Adrenal gland (tissue), 12 donors: Measurements from ENCODE around the gene NUDT5. TPM values are rescaled to one million over a fixed set of nuclear protein-coding genes. Genes with fewer than 3 reads are reported as not detected.

Experiments
- DNase-seq, 7 donors: peaks; one replicate each; pipeline ENCODE4 v3.0.0-alpha.2; 2019 to 2020
- H3K27ac ChIP-seq, 5 donors: fragments of 200-600 bp; sonication (generic) in 4 of 5; 1 replicate in 3 of 5; 2 replicates in 2 of 5; pipeline versions ENCODE4 v1.5.1 to v1.8.0; 2016 to 2020; ENCODE audit warnings: mild to moderate bottlenecking in 1 of 5
- H3K27me3 ChIP-seq: fragments of 200-600 bp; 2 replicates; pipeline ENCODE4 v1.8.0; 2021
- H3K36me3 ChIP-seq, 2 donors: fragments of 200-600 bp; replicated peaks in 1 of 2; 1 replicate in 1 of 2; 2 replicates in 1 of 2; pipeline versions ENCODE4 v1.5.1 to v1.8.0; 2018 to 2022
- H3K4me1 ChIP-seq, 2 donors: fragments of 200-600 bp; replicated peaks in 1 of 2; 1 replicate in 1 of 2; 2 replicates in 1 of 2; pipeline versions ENCODE4 v1.5.1 to v1.8.0; 2018 to 2021
- H3K4me3 ChIP-seq, 4 donors: fragments of 200-600 bp; sonication (generic) in 3 of 4; one replicate each; pipeline ENCODE4 v1.5.1; 2016 to 2018
- H3K9me3 ChIP-seq, 3 donors: fragments of 200-600 bp; sonication (generic) in 1 of 3; replicated peaks in 1 of 3; 1 replicate in 2 of 3; 2 replicates in 1 of 3; pipeline versions ENCODE4 v1.5.1 to v1.8.0; 2016 to 2021
- POLR2A ChIP-seq, 2 donors: fragments of 450-650 bp; IDR thresholded peaks; one replicate each; pipeline ENCODE4 v1.6.1; 2017; ENCODE audit warnings: antibody characterized with exemption in 2 of 2, mild to moderate bottlenecking in 2 of 2, moderate library complexity in 1 of 2
- WGBS, 4 donors: extraction: QIAGEN DNeasy Blood & Tissue Kit in 2 of 4; methylation state at CpG; one replicate each; pipeline versions ENCODE4 v1.1.5 to v1.1.7; 2013 to 2017; 5-methylcytosine and 5-hydroxymethylcytosine counted together
- intact Hi-C, 2 donors: fragments of 100-400 bp; cut with DNase I; formaldehyde crosslinking; loops; one replicate each; pipeline versions ENCODE4 v1.14.1 to v1.15.0; 2022 to 2023
- polyA plus RNA-seq, 3 donors: library from polyadenylated mRNA; stranded (reverse); fragments of 200-250 nt in 2 of 3; fragments of 350-450 nt in 1 of 3; fragmentation: Illumina TruSeq in 1 of 3; extraction: RNeasy Lipid Tissue Mini Kit (QIAGEN cat#74804) in 1 of 3; gene quantifications; one replicate each; pipeline ENCODE4 v1.2.3, GENCODE V29; 2013 to 2014
- total RNA-seq, 9 donors: library from RNA; depleted of rRNA in 4 of 9; stranded (reverse); fragments of >200 nt in 4 of 9; fragments of 120-200 nt in 1 of 9; fragmentation: NEBNext Ultra II Directional in 1 of 9; extraction: Animal tissue kit (Norgen Biotek cat#: 25700) in 1 of 9; gene quantifications; one replicate each; pipeline versions ENCODE4 v1.1.0 to v1.2.4, GENCODE V29; 2013 to 2023
- TF ChIP-seq, protein P1 (sequence below), 6 experiments: fragments of 450-650 bp in 4 of 6; fragments of 200-600 bp in 2 of 6; sonication (generic) in 1 of 6; IDR thresholded peaks; 1 replicate in 5 of 6; 2 replicates in 1 of 6; pipeline versions ENCODE4 v1.5.1 to v1.8.0; 2016 to 2021; ENCODE audit warnings: antibody characterized with exemption in 6 of 6, mild to moderate bottlenecking in 2 of 6, moderate library complexity in 1 of 6
- donor health status: healthy with polysubstance abuse.
- donor health status: Bipolar disorder and iron deficiency.
- donor health status: DM: yes; HTN: yes; CAD: no.
- donor health status: DM: no; HTN: no; CAD: no.
- donor health status: DM: no; HTN: no; CAD: no.
- donor health status: DM: yes; HTN: yes; CAD: no.

NUDT5 gene
- total and polyA plus RNA-seq, 12 donors: 25.3 to 84.3 (median 46.3) TPM

DNA sequence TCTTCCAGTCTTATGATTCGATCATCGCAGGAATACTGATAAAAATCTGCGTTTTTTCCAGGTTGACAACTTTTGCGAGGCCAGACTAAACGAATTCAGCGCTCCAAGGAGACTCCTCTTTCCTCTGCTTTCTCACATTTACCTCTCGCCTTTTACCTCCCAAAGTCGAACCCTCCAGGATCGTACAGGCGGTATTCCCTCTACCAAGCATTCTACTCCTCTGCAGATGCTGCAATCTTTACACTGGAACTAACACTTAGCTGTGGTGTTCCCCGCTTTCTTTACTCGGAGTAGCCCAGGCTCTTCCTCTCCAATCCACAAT, 449 bp downstream of the NUDT5 start:
- H3K4me1 ChIP-seq: peaks cover 14 to 39% of the 10 kb centered on the region in 2 donors
- peak overlapping the region; percentile 78 to 94 (median 87) for H3K27ac ChIP-seq
- H3K36me3 ChIP-seq: peaks cover 0 to under 1% of the 10 kb centered on the region in 2 donors
- intact Hi-C loops: no loop called here
- H3K27me3 ChIP-seq: no peaks in the 10 kb centered on the region
- no peak for TF ChIP-seq POLR2A (IDR thresholded peaks at IDR 0.05)
- TF ChIP-seq, protein P1, sequence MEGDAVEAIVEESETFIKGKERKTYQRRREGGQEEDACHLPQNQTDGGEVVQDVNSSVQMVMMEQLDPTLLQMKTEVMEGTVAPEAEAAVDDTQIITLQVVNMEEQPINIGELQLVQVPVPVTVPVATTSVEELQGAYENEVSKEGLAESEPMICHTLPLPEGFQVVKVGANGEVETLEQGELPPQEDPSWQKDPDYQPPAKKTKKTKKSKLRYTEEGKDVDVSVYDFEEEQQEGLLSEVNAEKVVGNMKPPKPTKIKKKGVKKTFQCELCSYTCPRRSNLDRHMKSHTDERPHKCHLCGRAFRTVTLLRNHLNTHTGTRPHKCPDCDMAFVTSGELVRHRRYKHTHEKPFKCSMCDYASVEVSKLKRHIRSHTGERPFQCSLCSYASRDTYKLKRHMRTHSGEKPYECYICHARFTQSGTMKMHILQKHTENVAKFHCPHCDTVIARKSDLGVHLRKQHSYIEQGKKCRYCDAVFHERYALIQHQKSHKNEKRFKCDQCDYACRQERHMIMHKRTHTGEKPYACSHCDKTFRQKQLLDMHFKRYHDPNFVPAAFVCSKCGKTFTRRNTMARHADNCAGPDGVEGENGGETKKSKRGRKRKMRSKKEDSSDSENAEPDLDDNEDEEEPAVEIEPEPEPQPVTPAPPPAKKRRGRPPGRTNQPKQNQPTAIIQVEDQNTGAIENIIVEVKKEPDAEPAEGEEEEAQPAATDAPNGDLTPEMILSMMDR (IDR thresholded peaks at IDR 0.05): no peak
- 0 to 1% (median 0%) methylated on average over 12 of the region's 12 CpGs for WGBS, 4 donors
- no peak for DNase-seq
- H3K9me3 ChIP-seq: no peaks in the 10 kb centered on the region
- peak overlapping the region; percentile 44 to 97 (median 84) for H3K4me3 ChIP-seq

DNA sequence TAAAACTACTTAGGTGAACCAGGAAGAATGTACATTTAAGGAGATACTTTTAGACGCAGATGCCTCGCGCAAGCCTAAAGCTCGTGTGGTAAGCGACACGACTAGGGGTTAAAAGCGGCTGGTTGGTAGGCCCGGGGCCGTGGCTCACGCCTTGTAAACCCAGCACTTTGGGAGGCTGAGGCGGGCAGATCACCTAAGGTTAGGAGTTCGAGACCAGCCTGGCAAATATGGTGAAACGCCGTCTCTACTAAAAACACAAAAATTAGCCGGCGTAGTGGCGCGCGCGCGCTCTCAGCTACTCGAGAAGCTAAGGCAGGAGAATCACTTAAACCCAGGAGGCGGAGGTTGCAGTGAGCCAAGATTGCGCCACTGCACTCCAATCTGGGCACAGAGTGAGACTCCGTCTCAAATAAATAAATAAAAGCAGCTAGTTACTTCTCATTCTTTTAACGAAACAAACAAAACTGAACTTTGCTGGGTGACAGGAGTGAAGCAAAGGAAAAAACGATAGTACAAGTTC, 879 bp downstream of the NUDT5 start:
- no peaks in the 10 kb centered on the region for H3K27me3 ChIP-seq
- H3K4me3 ChIP-seq: peak overlapping the region; percentile 44 to 97 (median 84)
- no peaks in the 10 kb centered on the region for H3K36me3 ChIP-seq
- H3K27ac ChIP-seq: peak overlapping the region; percentile 78 to 94 (median 87)
- intact Hi-C loops: no loop called here
- H3K4me1 ChIP-seq: peaks cover 14 to 39% of the 10 kb centered on the region in 2 donors
- TF ChIP-seq, protein P1 (IDR thresholded peaks at IDR 0.05): no peak
- no peak for TF ChIP-seq POLR2A (IDR thresholded peaks at IDR 0.05)
- H3K9me3 ChIP-seq: no peaks in the 10 kb centered on the region
- 3 to 7% (median 4%) methylated on average over 27 of the region's 27 CpGs for WGBS, 4 donors
- peak; percentile 26 to 72 (median 52) for DNase-seq

DNA sequence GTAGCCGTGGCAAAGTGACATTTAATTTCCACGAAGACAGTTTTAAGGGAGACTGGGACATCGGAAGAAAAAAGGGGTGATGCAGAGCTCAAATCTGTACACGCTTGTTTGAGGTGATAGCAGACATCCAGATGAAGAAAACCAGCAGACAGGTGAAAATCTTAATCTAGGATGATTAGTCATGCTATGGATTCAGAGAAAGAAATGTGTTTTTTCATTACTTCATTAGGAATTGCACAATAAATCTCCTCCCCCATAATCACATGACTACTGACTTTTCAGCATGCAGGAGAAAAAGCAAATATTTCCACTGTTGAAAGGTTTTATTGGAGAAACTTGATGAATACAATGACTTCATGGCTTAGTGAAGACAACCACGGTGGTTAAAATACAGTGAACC, 2.5 kb downstream of the NUDT5 start:
- TF ChIP-seq POLR2A (IDR thresholded peaks at IDR 0.05): no peak
- TF ChIP-seq, protein P1 (IDR thresholded peaks at IDR 0.05): no peak
- WGBS, 4 donors: 87 to 92% (median 90%) methylated on average over 5 of the region's 5 CpGs

DNA sequence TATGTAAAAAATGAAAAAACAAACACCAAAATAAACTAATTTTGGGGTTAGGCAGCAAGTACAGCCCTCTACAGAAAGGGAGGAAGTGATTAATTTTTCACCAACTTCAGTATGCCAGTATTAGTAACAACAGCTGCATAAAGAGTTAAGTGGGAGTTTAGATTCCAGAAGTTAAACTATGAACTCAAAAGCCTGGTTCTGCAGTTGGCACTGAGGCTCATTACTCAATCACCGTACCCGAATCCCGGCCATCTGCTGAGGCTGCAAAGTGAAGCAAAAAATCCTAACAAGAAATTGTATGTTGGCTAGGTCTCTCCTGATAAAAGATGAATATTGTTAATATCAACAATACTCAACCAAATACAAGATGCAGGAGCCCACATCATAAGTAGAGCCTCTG, 4.0 kb downstream of the NUDT5 start:
- Histone ChIP-seq H3K36me3 (no peaks in the 10 kb centered on the region), H3K4me1 (peaks cover 9 to 22% of the 10 kb centered on the region in 2 donors), H3K27ac (no peak overlapping the region), H3K27me3 (no peaks in the 10 kb centered on the region), H3K4me3 (no peak overlapping the region), H3K9me3 (no peaks in the 10 kb centered on the region)
- TF ChIP-seq POLR2A (IDR thresholded peaks at IDR 0.05): no peak
- TF ChIP-seq, protein P1 (IDR thresholded peaks at IDR 0.05): no peak
- 54 to 76% (median 61%) methylated on average over 3 of the region's 3 CpGs for WGBS, 4 donors
- DNase-seq: no peak
- intact Hi-C loops: no loop called here

More for the DNA sequence above, 2.5 kb downstream of the NUDT5 start:
- no peaks in the 10 kb centered on the region for H3K27me3 ChIP-seq
- H3K9me3 ChIP-seq: no peaks in the 10 kb centered on the region
- no peak for DNase-seq
- no peak overlapping the region for H3K4me3 ChIP-seq
- peaks cover 14 to 36% of the 10 kb centered on the region in 2 donors for H3K4me1 ChIP-seq
- H3K27ac ChIP-seq: no peak overlapping the region
- intact Hi-C loops: no loop called here
- H3K36me3 ChIP-seq: no peaks in the 10 kb centered on the region
